Measurements from ENCODE around the gene PSMC6. TPM values are rescaled to one million over a fixed set of nuclear protein-coding genes. Genes with fewer than 3 reads are reported as not detected.
"Not testable (repeated sequence)": the region's sequence is repeated elsewhere in the genome, so short reads cannot be mapped to it uniquely, and the experiment has no call there.

Gene PSMC6
- polyA plus RNA-seq, 3 donors, result 120 to 159 (median 153) TPM

GRCh38 chr14:52701223-52701622, 5.8 kb upstream of the PSMC6 start:
- DNase-seq, result no peak

GRCh38 chr14:52703225-52703624, 3.8 kb upstream of the PSMC6 start:
- no peak for DNase-seq

- DNase-seq, result no peak
These were observed 3.3 kb upstream of the PSMC6 start for GRCh38 chr14:52703664-52704063.

- DNase-seq, result no peak
These were observed 714 bp upstream of the PSMC6 start for GRCh38 chr14:52706286-52706685.

- DNase-seq, result no peak
These were observed 4.7 kb downstream of the PSMC6 start for GRCh38 chr14:52711666-52712065.

GRCh38 chr14:52716155-52716554, 9.2 kb downstream of the PSMC6 start:
- DNase-seq, result no peak

GRCh38 chr14:52723514-52724359, 16.7 kb downstream of the PSMC6 start:
- no peak for DNase-seq

GRCh38 chr14:52724360-52724644, 17.3 kb downstream of the PSMC6 start:
- DNase-seq, result no peak

- DNase-seq, result not testable (repeated sequence)
These were observed 20.5 kb downstream of the PSMC6 start for GRCh38 chr14:52727509-52727908.

GRCh38 chr14:52729035-52729434, 22.0 kb downstream of the PSMC6 start:
- DNase-seq, result not testable (repeated sequence)

- no peak for DNase-seq
These were observed 22.6 kb downstream of the PSMC6 start for GRCh38 chr14:52729585-52729924.

- DNase-seq, result peak; percentile 98
These were observed 23.1 kb downstream of the PSMC6 start, which contains the start of gene STYX for GRCh38 chr14:52729925-52730708. STYX (plus strand) TSS chr14:52730166; CDS start chr14:52730475, 309 bp downstream.

GRCh38 chr14:52730709-52731111, 23.7 kb downstream of the PSMC6 start:
- peak; percentile 14 for DNase-seq

- DNase-seq, result no peak
These were observed 26.8 kb downstream of the PSMC6 start for GRCh38 chr14:52733824-52734223.

GRCh38 chr14:52735921-52736489, 29.0 kb downstream of the PSMC6 start:
- DNase-seq, result no peak

- DNase-seq, result no peak
These were observed 31.4 kb downstream of the PSMC6 start for GRCh38 chr14:52738409-52738808.

GRCh38 chr14:52740751-52741150, 33.8 kb downstream of the PSMC6 start:
- DNase-seq, result no peak

GRCh38 chr14:52741865-52742264, 34.9 kb downstream of the PSMC6 start:
- no peak for DNase-seq

- DNase-seq, result no peak
These were observed 41.8 kb downstream of the PSMC6 start for GRCh38 chr14:52748647-52749292.

- DNase-seq, result no peak
These were observed 48.8 kb downstream of the PSMC6 start for GRCh38 chr14:52755607-52756316.

GRCh38 chr14:52759145-52759544, 52.1 kb downstream of the PSMC6 start:
- DNase-seq, result no peak

- DNase-seq, result not testable (repeated sequence)
These were observed 55.9 kb downstream of the PSMC6 start for GRCh38 chr14:52762923-52763322.
